H54 (cell line): ENCODE data around the gene KCNQ1.

Experiments
- DNase-seq: peaks from one replicate; pipeline ENCODE4 v3.0.0; 2011; ENCODE audit warnings: low spot score, mixed read lengths; ENCODE audit not compliant: insufficient read length
- FAIRE-seq: peaks from 3 replicates; lab custom pipeline; 2011; peaks lifted over from hg19 to GRCh38; lab: Jason Lieb, UNC
- POLR2A ChIP-seq: IDR thresholded peaks from 2 replicates; pipeline ENCODE4 v1.6.1; 2011; ENCODE audit warnings: low read depth, mild to moderate bottlenecking, low read length

KCNQ1 gene

GRCh38 chr11:2424811-2425495 lies 19.9 kb upstream of the KCNQ1 start:
- FAIRE-seq (no peak), DNase-seq (no peak)
- TF ChIP-seq POLR2A: no peak

GRCh38 chr11:2425506-2425905 lies 19.3 kb upstream of the KCNQ1 start:
- no peak for DNase-seq
- FAIRE-seq: no peak
- TF ChIP-seq POLR2A: no peak

GRCh38 chr11:2426221-2426620 lies 18.6 kb upstream of the KCNQ1 start:
- TF ChIP-seq POLR2A: no peak
- FAIRE-seq: no peak

GRCh38 chr11:2426826-2427521 lies 17.8 kb upstream of the KCNQ1 start:
- DNase-seq: no peak
- FAIRE-seq: no peak
- TF ChIP-seq POLR2A: no peak

More at GRCh38 chr11:2426221-2426620, 18.6 kb upstream of the KCNQ1 start:
- DNase-seq: no peak

GRCh38 chr11:2427721-2428321 lies 17.0 kb upstream of the KCNQ1 start:
- DNase-seq: no peak
- TF ChIP-seq POLR2A: no peak
- FAIRE-seq: no peak

- FAIRE-seq (no peak), DNase-seq (peak; percentile 80)
- no peak for TF ChIP-seq POLR2A
Observed at GRCh38 chr11:2428322-2428795, 16.4 kb upstream of the KCNQ1 start.

GRCh38 chr11:2431395-2431794 lies 13.4 kb upstream of the KCNQ1 start:
- FAIRE-seq (no peak), DNase-seq (no peak)
- TF ChIP-seq POLR2A: no peak

- FAIRE-seq: no peak
- no peak for TF ChIP-seq POLR2A
- no peak for DNase-seq
Observed at GRCh38 chr11:2432171-2432621, 12.6 kb upstream of the KCNQ1 start.

- DNase-seq (no peak), FAIRE-seq (no peak)
- TF ChIP-seq POLR2A: no peak
Observed at GRCh38 chr11:2432628-2433071, 12.2 kb upstream of the KCNQ1 start.

- no peak for TF ChIP-seq POLR2A
- no peak for FAIRE-seq
Observed at GRCh38 chr11:2433106-2433925, 11.5 kb upstream of the KCNQ1 start.

GRCh38 chr11:2434008-2434407 lies 10.8 kb upstream of the KCNQ1 start:
- FAIRE-seq: no peak
- DNase-seq: no peak
- no peak for TF ChIP-seq POLR2A

More at GRCh38 chr11:2433106-2433925, 11.5 kb upstream of the KCNQ1 start:
- DNase-seq: no peak

- TF ChIP-seq POLR2A: no peak
- DNase-seq (no peak), FAIRE-seq (no peak)
Observed at GRCh38 chr11:2434506-2435255, 10.1 kb upstream of the KCNQ1 start.

GRCh38 chr11:2435288-2436012 lies 9.4 kb upstream of the KCNQ1 start:
- no peak for TF ChIP-seq POLR2A
- DNase-seq: no peak
- no peak for FAIRE-seq
